Stimulated activated CD8-positive, alpha-beta memory T cell treated with anti-CD3 and anti-CD28 coated beads, Interleukin-12 subunit alpha, Interleukin-12 subunit beta, amount 100 ng/mL, for 24 hours (primary cell): ENCODE results near the gene ASB4.
"Not testable (repeated sequence)": the region's sequence is repeated elsewhere in the genome, so short reads cannot be mapped to it uniquely, and the experiment has no call there.

Experiments used
- DNase-seq: peaks from one replicate; pipeline ENCODE4 v3.0.0-alpha.2; 2020; ENCODE audit errors: extremely low read depth

ASB4 gene

DNA sequence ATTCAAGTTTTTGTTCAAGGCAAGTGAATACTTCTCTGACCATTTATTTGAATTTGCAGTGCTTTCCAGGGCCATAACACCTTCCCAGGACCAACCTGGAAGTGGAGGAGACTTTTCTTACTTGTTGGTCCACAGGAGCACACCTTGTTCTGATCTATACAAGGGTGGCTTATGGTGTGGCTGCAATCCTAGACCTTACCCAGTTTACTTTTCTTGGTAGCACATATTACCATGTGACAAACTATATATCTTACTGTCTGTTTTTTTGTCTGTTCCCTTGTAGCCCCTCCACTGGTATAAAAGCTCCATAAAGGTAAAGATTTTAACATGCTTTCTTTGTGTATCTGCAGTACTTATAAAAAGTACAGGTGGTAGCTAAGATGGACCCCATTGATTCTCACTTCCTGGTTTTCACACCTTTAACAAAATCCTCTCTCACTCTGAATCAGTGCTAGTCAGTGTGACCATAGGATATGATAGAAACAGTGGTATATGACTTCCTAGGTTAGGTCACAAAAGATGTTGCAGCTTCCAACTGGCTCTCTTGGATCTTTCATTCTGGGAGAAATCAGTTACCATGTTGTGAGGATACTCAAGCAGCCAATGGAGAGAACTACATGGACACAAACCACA is 5.6 kb upstream of the ASB4 start:
- DNase-seq: no peak

DNA sequence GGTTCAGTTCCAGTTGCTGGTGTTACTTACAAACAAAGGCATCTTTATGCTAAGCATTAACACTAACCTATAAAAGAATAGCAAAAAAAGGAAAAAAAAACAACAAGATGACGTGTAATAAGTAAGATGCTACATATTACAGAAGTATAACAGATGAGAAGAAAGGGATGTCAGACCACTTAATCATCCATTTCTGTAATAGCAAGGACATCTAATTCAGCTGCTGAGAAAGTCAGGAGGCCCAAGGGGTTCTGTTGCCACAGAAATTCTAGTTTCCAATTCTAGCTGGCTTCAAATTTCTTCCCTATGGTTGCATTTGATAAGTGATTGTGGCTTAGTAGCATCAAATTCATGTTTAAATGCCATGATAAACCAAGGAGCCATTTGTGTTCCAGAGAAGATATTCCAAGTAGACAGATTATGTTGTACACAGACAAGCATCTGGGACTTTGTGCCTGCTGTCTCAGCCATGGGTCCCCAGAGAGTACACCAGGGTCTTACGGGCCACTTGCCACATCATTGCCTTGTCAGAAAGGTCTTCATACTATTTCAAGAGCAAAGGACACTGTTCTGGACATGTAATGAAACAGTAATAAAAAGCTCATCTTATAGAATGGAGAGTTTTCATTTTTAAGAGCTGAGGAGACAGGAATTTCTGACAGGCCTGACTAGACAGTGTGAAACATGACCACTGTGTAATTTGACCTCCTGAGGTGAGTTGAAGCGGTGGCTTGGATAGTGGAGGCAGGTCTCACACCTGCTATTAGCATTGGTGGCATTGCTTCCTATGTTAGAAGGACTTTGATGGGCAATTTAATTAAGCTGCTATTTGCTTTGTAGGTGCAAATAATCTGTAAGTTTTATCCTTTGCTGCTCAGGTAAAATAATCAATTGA is 4.2 kb upstream of the ASB4 start:
- no peak for DNase-seq

DNA sequence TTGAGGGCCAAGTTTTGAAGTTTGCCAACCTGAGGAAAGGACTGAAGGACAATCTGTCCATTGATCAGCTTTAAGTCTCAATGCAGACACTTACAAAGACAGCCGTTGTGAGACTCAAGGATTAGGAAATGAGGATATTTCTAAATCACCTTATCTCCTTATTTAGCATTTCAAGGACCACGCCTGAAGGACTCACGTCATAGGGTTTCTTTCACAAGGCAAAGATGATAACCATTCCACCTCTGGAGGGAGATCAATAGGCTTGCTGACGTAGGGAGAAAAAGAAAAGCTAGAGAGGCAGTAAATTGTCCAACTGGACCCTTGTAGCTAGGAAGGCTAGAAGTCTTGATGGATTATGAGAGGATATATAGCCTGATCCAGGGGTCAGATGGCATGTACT is 3.3 kb upstream of the ASB4 start:
- DNase-seq: no peak

DNA sequence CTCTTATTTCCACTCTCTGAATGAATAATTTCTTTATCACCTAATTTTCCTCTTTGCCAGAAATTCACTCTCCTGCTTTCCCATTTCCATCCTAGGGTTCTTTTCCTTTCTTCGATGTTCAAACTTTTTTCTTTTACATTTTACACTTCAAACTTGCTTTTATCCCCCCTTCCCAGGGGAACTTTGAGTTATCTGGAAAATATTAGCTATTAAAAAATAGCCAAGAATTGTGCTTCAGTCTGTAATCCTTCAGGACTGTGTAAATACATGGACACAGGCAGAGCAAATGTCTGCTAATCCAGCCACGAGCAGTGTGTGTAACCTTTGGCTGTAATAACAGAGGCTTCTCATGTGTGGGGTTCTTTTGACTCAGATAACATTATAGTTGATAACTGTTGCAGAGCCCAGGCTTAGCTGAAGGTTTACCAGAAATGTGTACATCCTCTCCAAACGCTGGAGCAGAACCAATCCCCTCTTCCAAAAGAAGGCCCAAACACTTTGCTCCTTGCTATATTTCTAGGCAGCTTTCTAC is 4.6 kb downstream of the ASB4 start:
- no peak for DNase-seq

DNA sequence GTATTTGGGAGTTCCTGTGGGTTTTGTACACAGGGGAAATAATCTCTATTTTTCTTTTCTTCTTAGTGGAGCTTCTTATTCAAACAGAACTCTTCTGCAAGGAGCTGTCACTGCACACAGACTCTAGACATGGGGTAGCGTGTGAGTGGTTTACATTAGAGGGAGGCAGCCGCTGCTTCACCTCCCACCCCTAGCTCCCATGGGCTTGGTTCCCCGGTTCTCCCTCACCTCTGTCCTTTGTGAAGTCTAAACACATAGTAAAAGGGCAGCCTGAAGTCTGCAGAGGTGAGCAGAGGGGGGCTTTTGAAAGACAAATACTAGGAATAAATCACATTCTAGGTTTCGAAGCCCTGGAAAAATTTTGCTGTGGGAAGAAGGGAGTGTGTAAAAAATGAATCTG is 5.5 kb downstream of the ASB4 start:
- DNase-seq: no peak

DNA sequence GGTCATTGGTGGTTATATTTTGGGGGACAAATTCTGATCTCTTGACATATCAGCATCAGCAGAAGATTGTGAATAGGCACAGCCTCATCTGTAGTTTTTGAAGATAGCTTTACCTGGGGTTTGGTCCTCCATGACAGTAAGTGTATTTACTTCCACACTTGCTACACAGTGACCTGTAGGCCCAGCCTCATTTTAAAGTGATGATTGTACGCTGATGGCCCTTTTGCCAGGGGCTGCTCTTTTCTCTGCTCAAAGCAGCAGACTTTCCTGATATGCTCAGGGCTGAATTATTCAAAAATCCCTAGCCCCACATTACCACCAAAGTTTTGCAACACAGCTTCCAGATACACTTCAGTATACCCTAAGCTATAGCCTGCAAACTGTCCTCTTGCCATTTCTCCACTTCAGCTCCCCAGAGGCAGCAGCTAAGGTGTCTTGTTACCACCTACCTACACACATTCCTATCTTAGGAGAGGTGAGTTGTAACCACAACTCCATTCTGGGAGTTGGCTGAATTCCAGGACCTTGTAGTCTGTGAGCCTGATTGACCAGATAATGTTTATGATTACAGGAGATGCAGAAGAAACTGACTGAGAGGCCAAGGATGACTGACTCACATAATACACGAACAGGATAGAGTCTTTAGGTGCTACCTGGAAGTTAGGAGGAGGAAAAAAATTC is 6.0 kb downstream of the ASB4 start:
- no peak for DNase-seq

DNA sequence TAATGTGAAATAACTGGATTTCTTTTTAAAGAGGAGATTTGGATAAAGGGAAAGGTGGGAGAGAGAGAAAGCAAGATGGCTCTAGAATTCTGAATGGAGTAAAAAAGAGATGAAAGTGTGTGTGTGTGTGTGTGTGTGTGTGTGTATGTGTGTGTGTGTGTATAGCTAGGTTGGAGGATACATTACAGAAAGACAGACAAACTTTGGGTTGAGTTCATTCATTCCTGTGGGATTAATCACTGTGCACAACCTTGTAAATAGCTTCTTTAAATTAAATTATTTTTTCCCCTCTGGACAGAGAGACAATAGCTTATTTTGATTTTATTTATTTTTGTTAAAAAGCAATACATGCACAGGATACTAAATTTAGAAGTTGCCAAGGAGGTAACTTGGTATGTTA is 7.5 kb downstream of the ASB4 start:
- DNase-seq: no peak

DNA sequence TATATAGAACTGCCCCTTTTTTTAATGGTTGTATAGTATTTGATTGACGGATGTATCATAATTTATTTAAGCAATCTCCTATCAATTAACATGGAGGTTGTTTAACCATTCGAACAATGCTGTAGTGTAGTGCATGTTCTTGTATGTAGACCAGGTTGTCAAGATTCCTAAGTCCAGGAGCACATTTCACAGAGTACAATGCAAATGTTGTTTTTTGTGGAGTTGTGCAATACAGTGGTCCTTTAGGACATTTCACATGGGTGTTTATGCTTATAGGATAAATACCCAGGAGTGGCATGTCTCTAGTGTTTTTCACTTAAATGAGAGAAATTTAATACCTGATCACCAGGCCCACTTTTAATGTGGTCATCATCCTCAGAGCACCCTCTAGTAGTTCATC is 8.1 kb downstream of the ASB4 start:
- DNase-seq: no peak

DNA sequence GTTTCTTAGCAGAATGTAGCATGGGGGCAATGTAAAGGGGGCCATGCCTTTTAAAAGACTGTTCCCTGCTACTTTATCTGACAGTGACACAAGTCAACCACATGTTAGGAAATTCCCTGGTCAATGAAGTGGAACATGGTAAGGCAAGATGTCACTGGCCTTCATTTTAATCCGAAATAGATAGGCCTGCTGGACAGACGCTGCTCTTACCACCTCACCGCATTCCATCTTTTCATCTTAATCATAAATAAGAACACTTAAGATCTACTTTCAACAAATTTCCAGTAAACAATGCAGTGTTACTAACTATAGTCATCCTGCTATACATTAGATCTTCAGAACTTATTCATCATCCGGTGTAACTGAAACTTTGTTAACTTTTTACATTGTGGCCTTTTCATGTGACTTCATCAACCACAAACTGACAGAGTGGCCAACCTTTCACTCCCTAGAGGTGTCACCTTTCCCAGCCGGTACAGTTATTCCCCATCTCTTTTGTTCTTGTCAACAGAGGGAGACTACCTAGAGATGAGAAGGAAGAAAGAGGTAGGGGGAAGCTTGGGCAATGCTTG is 15.6 kb downstream of the ASB4 start:
- no peak for DNase-seq

DNA sequence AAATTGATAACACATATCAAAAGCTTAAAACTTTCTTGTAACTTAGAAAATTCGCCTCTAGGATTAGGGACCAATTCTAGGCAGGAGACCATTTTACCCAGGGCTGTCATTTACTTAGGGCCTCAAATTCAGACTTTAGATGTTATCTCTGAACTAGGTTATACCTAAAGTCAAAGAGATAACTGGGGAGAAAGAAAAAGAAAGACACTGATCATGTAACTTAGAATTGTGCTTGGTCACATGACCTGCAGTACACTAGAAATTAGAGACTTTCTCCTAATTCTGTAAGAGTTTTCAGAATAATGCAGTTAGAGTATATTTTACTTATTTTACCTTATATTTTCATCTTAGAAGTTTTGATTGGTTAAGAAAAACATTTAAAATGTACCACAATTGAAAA is 16.7 kb downstream of the ASB4 start:
- no peak for DNase-seq

DNA sequence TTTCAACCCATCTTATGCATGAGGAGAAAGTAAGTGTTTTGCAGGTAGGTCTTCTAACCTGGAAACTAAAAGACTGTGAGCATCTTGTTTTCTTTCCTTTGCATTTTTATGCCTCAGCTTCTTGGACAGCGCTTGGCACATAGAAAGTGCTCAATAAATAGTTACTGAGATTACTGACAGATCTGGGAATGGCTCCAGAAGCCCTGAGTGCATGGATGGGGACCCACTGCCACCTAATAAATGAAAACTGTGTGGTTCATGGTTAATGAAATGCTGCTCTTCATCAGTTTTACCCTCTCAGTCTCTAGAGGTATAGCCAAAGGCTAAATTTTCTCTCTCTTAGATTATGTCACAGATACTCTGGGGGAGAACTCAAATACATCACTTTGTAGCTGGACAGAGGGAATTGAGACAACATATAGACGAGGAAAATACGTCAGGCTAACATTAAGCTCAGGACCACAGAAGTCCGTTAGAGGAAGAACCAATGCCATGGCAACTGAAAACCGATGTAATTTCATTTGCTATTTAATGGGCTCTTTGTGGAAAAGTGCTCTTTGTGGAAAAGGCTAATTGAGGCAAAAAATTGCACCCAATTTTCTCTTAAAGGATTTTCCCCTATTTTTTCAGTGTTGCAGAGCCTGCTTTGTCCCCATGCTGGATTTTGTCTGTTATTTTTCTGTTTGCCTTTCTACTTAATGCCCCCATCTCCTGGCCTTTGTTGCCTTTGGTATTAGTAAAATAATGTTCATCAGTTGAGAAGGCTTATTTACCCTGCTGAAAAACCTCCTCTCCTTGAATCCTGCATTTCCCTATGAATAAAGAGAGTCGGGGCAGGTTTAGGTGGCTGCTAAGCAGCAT is 17.8 kb downstream of the ASB4 start:
- no peak for DNase-seq

DNA sequence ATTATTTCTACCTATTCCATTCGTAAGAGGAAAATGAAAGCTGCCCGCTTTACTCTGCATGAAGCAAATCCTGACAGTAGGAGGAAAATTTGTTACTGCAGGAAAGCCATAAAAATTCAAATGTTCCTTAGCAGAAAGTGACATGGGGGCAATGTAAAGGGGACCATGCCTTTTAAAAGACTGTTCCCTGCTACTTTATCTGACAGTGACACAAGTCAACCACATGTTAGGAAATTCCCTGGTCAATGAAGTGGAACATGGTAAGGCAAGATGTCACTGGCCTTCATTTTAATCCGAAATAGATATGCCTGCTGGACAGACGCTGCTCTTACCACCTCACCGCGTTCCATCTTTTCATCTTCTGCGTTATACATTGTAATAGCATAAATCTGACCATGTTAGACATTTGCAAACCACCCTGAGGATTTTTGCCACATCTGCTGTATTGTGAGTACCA is 18.4 kb downstream of the ASB4 start:
- DNase-seq: not testable (repeated sequence)

DNA sequence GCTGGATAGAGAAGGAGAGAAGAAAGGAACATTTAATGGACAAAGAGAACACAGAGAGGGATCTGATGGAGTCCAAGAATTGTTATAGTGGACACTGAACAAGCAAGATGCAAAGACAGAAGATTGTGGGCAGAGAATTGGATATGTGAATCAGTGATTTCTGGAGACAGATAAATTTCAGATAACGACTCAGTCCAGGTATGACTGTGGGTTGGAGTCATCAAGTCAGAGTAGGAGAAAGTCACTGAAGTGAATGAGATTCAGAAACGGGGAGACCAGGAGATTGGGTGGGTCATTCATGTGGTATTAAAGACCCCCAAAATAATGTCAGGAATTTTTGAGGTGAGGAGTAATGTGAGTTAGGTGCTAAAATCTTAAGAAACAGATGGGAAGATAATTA is 23.0 kb downstream of the ASB4 start:
- no peak for DNase-seq

DNA sequence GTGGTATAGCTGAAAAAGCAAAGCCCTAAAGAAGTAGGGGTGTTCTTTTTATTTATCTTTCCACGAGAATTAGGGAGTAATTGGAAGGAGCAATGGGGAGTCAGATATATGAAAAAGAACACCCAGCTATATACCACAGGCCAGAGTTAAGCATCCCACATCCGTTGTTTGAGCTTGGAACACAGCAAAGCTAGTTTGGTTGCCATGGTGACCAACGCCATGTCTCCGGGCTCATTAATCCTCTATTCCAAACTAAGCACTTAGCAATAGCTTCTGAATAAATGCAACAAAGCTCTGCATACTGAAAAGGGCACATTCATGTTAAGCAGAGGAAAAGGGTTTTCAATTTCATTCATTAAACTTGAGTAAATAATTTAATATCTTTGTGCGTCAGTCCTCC is 23.5 kb downstream of the ASB4 start:
- DNase-seq: no peak

DNA sequence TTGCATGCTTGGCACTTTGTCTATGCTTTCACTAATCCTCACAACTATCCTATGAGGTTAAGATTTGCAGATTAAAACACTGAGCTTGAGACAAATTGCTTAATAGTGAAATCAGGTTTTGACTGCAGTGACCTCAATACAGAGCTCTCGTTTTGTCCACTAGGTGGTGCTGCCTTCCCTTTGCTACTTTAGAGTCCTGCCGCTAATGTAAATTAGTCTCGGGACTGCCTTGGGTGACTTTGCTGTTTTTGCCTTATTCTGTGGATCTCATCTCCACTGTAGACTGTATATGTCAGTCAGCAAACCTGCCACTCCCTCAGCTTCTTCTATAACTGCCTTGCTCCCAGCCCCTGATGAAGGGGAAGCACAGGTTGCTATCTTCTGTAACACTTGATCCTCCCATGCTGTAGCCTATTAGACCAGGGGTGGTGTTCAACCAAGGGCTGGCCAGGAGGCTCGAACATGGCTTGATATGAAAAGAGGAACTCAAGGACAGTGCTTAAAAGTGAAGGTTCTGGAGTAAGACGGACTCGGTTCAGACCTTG is 26.0 kb downstream of the ASB4 start:
- peak; percentile 9 for DNase-seq

DNA sequence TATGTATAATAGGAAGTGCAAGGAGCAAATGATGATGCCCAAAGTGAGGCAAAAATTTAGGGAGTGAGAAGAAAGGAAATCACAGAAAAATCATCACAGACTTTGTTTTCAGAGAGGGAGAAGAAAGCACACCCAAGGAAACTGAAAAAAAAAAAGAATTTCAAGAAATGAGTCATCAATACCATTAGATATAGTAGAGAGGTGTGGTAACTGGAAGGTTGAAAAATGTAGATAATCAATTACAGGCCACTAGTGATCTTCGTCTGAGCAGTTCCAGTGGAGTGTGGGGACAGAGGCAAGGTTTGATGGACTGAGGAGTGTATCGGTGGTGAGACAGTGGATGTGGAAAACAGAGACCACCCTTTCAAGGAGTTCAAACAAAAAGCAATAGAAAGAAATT is 31.7 kb downstream of the ASB4 start:
- no peak for DNase-seq

DNA sequence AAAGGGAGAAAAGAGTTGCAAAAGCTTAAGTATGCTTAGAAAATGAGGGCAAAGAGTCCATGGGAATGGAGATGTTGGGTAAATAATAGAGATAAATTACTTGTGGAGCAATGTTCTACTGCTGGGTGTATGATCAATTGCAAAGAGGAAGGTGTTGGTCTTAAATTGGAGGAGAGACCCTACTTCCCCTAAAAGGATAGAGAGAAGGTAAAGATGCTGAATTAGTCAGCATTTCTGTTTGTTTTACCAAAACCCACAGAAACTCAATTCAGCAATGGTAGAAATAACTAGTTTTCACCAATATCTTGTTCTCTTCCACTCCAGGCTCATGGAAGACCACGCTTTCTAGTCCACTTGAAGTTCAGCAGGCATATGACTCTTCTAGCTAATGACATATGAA is 32.1 kb downstream of the ASB4 start:
- no peak for DNase-seq

DNA sequence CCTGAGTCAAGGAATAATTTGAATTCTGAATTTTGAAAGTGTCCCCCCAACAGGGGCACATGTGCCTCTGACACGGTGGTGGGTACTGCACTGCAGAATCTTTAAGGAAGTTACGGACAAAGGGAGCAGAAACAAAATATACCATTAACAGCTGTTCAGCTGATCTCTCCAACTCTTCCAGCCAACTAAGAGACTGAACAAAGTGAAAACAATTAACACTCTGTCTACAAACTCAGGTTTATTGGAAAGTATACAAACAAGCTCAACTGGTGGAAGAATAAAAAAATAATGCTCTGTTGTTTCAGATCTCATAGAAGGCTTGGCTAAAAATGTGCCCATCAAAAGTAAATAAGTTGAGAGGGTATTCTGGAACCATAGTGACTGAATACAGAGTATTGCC is 34.4 kb downstream of the ASB4 start:
- DNase-seq: no peak

DNA sequence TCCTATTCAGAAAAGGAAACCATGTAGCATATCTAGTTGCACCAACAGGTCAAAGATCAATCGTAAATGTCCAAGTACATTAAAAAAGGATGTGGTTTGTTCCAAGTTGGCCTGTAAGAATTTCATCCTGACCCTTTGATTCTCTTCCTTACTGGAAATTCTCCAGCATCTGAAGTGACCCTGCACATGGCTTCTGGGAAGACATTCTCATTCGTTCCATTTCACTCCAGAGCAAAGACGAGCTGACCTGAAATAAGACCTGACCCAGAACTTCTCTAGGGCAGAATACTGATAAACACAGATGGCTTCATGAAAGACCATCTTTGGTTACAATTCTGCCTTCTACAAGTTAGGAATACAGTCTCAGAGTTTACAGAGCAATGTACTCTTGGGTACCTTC is 39.8 kb downstream of the ASB4 start:
- DNase-seq: no peak

DNA sequence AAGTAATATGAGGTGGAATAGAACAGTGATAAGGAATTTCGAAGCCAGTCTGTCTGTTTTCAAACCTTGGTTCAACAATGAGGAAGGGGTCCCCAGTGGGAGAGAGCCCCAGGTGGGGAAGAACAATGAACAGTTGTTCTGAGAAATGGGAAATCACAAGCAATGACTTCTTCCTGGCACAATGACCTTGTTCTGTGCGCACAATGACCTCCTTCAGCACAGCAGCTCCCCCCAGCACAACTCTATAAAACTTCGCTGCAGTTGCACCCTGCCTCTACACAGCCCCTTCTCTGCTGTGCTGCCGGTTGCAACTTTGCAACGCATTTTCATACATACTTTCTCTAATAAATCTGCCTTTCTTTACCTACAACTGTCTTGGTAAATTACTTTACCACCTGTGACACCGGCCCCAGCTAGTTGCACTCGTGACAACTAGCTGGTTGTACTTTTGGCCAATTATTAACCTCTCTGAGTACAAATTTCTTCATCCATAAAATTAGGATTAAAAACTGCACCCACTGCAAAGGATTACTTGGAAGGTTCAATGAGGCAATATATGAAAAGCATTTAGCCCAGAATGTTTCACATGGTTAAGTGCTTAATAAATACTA is 40.5 kb downstream of the ASB4 start:
- no peak for DNase-seq
